Right renal pelvis (tissue), 4 donors: Measurements from ENCODE around the gene RIC3. TPM values are rescaled to one million over a fixed set of nuclear protein-coding genes. Genes with fewer than 3 reads are reported as not detected.

Experiments
- DNase-seq, 4 donors: peaks; one replicate each; pipeline ENCODE4 v3.0.0-alpha.2; 2013; ENCODE audit warnings: low read depth in 4 of 4, low spot score in 3 of 4, missing footprints in 1 of 4
- polyA plus RNA-seq, 4 donors: library from polyadenylated mRNA; unstranded; fragments of 120-200 nt; gene quantifications; one replicate each; pipeline ENCODE4 v1.2.1, GENCODE V29; 2013; ENCODE audit not compliant: insufficient read length in 4 of 4

RIC3 gene
- polyA plus RNA-seq, 4 donors: 10.7 to 18.7 (median 13.3) TPM

- DNase-seq: no peak
Observed at GRCh38 chr11:8070417-8071115, 98.3 kb downstream of the RIC3 start.

DNA sequence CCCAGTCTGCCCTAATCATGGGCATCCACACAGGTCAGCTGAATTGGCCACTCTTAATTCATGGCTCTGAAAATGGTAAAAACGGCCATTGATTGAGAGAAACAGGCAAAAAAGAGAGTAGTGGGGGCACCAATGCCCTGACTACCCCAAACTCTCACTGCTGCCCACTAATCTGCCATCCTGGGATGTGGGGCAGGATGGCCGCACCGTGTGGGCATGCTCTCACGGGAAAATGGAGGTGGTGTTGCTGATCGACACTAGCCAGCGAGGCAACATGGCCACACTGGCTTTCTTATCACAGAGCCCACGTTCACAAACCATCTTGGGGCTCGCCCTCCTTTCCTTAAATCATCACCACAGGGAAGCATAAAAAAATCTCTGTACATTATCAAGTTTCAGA lies 99.1 kb downstream of the RIC3 start:
- no peak for DNase-seq

DNA sequence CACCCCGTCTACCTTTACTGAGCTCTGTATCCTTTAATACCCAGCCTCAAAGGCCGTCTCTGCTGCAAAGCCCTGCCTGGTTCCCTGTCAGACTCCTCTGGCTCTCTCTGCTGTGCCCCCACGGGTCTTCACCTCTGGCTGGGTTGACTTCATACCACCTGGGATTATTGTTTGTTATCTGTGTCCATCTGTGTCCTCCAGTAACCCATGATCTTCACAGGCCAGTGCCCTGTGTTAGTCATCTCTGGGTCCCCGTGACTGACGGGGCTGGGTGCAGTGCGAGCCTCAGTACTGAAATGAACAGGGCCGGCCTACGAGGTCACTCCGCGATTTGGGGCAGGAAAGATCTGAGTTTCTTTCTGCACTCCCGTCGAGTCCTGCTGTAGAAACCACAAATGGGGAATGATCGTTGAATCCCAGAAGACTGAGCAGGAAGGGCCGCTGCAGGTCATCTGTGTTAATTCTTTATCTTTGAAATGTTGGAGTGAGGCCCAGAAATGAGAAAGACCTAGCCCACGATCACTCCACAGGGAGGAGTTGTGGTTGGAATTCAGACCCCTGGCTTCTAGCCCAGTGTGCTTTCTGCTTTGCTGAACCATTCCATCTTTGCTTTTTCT lies 100.1 kb downstream of the RIC3 start:
- peak in 3 of 4 donors; percentile 51 to 73 (median 70) for DNase-seq

DNA sequence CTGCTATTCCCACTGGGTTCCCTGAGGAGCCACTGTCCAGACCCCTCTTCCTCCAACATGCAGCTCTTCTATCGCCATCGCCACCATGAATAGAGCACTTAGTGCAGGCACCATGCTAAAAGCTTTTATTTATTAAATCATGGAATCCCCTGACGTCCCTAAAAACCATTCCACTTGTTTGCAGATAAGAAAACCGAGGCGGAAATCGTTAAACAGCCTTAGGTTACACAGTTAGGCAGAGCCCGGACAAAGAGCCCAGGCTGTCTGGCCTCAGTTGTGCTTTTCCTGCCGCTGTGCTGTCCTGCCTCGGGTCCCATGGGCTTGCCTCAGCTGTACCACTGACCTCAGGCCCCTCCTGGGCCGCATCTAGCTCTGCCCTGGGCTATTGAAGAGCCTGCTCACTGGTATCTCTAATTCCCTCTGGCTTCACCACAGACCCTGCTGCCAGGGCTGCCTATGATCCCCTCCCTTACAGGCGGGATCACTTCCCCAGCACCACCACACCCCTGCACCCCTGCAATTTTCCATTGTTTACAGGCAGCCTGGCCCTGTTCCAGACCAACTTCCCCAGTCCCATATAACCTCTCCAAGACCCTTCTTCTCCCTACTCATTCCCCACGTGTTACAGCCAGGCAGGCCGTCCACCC lies 100.8 kb downstream of the RIC3 start:
- DNase-seq: no peak

DNA sequence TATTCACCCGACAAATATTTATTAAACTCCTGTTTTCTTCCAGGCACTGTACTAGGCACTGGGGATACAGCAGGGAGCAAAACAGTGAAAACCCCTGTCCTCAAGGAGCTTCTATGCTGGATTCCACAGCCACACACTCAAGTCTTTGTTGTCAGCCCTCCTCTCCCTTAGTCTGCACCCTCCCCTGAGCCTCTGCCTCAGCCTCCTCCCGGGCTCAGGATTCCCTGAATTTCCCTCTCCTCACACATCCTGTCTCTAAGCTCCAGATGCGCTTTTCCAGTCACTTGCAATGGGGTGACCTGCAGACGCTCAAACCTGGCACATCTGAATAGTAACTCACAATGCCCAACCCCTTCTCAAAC lies 101.3 kb downstream of the RIC3 start:
- no peak for DNase-seq

DNA sequence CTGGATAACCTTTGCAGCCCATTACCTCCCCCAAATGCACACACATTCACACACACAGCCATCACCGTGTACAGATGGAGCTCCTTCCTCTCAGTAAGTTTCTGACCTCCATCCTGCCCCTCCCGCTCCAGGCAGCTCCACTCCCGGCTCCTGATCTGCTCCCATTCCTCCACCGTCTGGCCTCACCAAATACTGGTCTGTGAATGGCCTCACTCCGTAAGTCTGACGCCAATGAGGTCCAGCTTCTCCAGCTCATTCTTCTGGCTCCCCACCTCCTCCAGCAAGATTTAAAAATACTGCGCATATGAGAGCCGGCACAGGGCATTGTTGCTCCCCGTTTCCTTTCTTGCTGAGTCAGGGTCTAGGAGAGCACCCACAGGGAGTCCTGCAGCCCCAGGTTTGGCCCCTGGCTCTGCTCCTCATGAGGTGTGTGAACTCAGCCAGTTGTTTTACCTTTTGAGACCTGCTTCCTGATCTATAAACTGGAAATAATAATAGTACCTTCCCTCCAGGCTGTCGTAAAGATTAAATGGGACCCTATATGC lies 101.8 kb downstream of the RIC3 start:
- DNase-seq: no peak

- no peak for DNase-seq
Observed at GRCh38 chr11:8066036-8066910, 102.6 kb downstream of the RIC3 start.

DNA sequence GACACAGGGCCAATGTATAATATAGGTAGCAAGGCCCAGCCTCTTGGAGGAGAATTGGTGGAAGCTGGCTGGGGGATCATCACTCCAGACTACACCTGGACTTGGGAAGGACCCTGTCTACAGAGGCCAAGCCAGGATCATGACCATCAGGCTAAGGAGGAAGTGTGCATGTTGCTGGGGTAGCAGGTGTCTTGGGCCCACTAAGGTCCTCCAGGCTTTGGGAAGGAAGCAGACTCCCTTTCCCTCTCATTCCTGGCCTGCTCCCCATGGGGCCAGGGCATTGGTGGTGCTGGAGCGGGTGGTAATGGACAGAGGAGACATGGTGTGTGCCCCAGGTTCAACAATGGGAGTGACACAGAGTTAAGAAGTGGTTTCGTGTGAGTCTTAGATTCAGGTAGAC lies 103.8 kb downstream of the RIC3 start:
- DNase-seq: no peak

- no peak for DNase-seq
Observed at GRCh38 chr11:8063324-8063723, 105.5 kb downstream of the RIC3 start.

DNA sequence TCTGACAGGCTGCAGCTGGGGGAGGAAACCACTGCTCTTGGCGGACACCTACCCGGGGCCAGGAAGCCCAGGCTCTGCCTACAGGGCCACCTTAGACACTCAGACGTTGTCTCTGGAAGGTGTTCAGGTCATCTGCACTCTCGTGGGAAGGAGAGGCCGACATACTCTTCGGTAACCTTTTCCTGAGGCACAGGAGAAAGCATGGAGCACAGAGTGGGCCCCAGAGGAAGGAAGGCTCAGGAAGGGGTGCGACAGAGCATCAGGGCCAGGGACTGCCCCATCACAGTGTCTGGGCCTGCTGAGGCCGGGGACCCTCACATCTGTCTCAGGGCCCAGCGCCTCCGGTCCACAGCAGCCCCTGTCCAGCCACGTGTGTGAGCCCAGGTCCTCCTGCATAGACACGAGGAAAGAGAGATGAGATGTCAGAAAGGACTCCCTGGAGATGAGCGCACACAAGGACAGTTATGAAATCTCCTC lies 106.0 kb downstream of the RIC3 start:
- no peak for DNase-seq

GRCh38 chr11:8061555-8062428 lies 107.0 kb downstream of the RIC3 start:
- no peak for DNase-seq

GRCh38 chr11:8060801-8061554 lies 107.8 kb downstream of the RIC3 start:
- DNase-seq: no peak

GRCh38 chr11:8060146-8060719 lies 108.6 kb downstream of the RIC3 start:
- DNase-seq: no peak

DNA sequence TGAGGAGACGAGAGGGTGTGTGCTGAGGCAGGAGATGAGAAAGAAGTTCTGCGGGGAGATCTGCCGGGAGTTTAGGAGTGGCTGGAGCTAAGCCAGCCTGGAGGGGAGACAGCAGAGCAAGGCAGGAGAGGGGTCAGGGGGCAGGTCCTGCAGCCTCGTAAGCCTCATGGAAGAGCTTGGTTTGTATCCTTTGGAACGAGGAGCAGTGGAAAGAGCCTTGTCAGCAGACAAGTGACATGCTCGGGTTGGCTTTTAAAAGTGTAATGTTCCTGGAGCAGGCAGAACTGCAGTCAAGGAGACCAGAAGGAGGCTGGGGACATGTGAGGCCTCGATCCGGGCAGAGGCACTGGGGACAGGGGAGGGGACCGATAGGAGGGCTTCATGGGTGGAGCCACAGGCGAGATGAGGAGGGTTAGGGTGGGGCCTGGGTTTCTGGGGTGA lies 109.2 kb downstream of the RIC3 start:
- DNase-seq: no peak

DNA sequence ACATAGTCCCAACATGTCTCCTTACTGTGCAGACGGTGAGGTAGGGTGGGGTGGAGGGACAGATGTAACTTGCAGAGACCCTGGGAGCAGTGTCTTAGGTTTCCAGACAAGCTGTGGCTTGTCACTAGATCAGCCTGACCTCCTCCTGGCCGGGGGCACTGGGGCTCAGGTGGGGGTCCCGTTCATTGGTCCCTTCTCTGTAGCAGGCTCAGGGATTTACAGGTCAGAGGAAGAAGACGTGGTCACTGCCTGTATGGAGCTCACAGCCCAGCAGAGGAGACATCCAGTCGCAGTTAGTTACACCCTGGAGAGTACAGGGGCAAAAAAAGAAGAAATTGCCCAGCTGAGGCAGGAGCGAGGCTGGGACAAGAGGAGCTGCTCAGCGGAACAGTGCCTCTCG lies 109.8 kb downstream of the RIC3 start:
- DNase-seq: no peak

GRCh38 chr11:8058216-8058615 lies 110.6 kb downstream of the RIC3 start:
- no peak for DNase-seq

DNA sequence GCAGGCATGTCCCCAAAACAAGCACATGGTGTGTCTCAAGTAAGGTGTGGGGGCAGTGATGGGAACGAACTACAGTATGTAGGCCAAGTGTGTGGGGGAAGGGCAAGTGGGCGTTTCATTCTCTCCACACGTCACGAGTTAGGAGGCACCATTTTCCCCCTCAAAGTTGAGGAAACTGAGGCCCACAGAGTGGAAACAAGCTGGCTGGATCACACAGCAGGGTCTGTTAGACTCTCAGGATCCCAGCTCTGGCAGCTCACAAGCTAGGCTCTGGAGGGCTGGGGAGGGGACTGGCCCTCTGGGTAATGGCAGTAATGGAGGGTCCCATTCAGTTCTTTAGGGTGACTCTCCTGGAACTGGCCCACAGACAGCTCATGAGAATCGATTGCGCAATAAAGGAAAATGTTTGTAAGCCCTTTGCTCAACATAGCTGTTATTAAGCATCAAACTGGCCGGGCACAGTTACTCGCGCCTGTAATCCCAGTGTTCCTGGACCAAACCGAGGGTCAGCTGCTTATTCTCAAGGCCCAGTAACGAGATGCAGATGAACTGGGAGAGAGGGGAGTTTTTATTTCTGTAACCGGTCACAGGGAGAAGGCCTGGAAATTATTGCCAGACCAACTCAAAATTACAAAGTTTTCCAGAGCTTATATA lies 111.9 kb downstream of the RIC3 start:
- no peak for DNase-seq
